GM18502 (cell line): ENCODE results near the gene ARAP1.
A peak's percentile ranks its signal among the peaks of the same experiment; 100 is the strongest.

ENCODE experiments used
- ATAC-seq: cut with Tn5 transposase; IDR thresholded peaks from one replicate; pipeline ENCODE4 v1.9.1; 2021; ENCODE audit warnings: mild to moderate bottlenecking; ENCODE audit not compliant: unreplicated experiment, poor library complexity

Gene ARAP1

DNA sequence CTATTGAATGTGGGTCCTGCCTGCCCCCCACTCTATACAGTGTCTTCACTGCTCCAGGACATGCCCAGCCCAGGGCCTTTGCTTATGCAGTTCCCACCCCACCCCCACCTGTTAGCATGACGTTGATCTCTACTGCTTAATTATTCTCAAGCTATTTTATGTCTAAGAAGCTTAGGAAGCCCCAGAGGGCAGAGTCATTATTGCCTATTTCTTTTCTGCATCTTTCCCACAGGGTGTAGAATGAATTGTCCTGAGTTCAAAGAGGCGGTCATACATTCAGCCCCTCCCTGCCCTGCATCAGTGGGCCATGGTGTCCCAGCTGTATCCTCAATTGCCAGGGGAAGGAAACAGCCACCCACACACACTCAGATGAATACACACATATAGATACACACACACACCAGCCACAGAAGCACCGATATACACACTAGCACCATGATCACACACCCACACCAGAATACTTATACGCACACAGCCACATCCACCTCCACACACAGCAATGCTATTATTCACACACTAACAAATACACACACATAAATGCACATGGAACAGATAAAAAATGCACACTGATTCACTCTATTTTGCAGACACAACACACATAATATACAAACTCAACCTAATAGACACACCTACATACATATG, 79.5 kb downstream of the ARAP1 start:
- no peak for ATAC-seq

DNA sequence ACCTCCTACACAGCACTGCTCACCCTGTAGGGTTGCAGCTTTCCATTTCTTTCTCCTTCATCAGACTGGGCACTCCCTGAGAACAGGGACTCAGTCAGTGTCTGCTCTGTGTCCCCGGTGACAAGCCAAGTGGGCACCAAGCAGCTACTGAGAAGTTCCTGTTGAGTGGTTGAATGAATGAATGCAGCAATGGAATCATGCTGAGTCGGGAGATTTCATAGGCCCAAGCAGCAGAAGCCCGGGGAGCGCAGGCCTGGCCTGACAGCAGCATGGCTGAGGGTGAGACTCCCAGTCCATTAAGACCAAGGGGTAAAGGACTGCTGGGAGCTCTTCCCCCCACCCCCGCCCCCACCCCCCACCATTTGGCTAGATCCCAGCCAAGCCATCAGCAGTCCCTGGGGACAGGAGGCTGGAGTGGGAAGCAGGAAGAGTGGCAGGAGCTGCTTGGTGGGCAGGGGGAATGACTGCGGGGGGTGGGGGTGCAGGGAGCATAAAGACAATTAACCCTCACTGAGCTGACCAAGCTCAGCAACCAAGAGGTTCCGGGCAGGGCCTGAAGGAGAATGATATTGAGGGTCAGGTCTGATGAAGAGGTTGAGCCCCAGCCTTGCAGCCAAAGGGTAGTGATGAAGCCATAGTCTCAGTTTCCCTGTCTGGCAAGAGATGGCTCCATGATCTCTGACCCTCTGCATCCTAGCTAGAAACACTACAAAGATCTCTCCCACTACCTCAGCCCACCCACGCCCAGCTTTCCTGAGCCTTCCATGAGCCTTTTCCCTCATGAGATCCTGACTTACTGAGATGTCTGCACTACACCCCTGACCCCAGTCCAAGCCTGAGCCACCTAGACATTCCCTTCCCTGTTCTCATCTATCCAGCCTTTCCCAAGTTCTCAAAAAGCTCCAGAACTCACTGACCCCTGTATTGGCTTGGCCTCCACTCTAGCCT, 80.8 kb downstream of the ARAP1 start:
- ATAC-seq, result no peak

DNA sequence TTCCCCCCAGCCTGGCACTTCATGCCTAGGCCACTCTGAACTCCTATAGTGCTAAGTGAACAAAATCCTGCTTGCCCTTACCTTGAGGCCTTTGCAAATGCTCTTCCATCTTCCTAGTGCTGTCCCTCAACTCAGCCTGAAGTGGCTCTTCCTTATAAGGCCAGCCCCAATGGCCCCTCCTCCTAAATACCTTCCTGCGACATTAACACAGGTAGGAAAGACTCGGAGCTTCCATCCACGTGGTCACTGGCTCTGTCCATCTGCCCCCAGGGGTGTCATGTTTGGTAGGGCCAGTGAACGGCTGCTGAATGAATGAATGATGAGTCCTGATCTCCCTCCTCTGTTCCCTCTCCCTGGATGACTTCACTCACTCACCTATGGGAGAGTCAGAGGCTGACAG, 82.2 kb downstream of the ARAP1 start:
- ATAC-seq, result no peak

DNA sequence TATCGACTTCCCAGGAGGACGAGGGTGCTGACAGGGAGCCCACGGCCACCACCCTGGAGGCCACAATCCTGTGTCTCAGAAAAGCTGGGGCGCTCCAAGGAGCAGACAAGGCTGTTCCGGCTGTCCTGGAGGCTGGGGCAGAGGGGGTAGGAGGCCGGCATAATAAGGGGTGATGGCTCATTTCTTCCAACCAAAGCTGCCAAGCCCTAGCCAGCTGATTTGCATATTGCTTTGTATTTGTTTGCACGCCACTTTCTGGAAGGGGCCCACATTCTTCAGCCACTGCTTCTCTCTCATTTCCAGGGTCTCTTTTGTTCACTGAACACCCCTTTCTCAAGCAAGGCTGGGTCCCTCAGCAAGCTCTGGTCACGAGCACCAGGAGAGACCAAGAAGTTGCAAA, 82.7 kb downstream of the ARAP1 start:
- no peak for ATAC-seq

DNA sequence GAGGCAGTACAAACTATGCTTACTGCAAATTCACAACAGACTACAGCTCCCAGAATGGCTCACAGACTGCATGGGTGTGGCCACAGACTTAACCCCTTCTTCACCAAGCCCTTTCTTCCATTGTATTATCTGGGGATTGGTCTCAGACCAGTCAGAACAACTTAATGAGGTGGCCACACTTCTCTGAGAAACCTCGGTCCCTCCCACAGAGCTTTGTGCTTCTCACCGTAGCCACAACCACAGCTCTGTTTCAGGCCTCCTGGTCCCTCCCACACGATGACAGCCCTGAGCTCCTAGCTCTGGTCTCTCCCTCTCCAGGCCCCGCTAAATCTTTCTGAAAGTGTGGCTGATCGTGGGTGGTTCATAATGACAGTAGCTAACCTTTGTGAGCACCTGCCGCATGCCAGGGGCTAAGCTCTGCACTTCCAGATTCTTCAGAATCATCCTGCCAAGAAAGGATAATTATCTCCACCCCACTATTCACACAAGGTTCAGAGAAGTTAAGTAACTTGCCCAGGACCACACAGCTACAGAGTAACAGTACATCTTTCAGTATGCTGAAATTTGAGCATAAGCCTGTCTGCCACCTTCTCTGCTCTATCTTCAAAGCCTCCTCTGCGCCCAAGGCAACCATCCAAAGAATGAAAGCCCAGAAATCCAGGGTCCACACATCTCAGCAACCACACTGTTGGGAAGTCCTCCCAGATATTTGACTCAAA, 83.4 kb downstream of the ARAP1 start:
- ATAC-seq, result peak; percentile 64

DNA sequence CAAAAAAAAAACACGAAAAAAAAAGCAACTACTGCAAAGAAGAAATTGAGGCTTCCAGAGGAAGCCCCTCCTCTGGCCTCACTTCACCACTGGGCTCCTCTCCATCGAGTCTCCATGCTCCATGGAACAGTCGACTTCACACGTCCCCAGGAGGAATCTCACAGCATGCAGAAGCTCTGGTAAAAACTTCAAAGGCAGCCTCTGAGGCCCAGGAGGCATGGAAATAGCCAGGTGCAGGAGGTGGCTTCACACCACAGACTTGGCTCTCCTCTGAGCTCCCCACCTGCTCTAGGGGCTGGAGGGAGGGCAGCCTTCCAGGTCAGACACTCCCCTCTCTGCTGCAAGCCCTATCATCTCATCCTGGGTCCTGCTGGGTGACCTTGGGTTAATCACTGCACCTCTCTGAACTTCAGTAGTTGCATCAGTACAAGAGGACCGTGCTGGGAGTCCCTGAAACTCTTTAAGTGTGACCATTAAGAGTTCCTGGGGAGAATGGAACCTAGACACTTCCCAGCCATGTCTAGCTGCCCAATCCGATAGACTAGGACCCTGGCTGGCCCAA, 86.2 kb downstream of the ARAP1 start:
- no peak for ATAC-seq

DNA sequence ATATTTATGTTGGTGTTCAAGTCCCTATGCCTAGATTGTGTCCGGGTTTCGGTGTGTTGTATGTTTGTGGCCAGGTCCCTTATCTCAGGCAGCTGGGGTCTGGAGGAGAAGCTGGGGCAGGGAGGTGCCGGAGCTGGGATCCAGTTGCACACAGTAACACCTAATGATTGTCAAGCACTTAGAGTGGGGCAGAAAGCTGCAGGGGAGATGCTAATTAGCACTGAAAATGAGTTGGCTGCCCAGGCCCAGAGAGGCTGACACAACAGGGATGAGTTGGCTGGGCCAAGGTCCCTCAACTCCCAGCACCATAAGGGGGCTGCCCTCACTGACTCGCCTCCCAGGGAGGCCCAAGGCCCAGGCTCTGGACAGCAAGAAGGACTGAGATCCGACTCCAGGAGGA, 90.2 kb downstream of the ARAP1 start:
- no peak for ATAC-seq

DNA sequence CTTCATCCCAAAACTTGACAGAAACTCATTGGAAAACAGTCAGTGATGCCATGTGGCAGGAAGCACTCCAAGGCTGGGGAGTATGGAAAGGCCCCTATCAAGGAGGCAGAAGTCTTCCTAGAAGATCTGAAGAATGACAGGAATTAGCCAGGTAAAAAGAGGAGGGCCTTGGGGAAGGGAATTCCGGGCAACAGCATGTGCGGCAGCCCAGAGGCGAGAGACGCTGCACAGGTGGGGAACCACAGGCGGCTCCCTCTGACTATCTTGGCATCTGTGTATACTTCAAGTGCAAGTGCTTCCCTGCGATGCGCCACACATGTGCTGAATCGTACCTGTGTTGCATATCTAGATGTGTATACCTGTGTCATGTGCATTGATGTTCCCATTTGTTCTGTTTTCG, 90.7 kb downstream of the ARAP1 start:
- ATAC-seq, result no peak

DNA sequence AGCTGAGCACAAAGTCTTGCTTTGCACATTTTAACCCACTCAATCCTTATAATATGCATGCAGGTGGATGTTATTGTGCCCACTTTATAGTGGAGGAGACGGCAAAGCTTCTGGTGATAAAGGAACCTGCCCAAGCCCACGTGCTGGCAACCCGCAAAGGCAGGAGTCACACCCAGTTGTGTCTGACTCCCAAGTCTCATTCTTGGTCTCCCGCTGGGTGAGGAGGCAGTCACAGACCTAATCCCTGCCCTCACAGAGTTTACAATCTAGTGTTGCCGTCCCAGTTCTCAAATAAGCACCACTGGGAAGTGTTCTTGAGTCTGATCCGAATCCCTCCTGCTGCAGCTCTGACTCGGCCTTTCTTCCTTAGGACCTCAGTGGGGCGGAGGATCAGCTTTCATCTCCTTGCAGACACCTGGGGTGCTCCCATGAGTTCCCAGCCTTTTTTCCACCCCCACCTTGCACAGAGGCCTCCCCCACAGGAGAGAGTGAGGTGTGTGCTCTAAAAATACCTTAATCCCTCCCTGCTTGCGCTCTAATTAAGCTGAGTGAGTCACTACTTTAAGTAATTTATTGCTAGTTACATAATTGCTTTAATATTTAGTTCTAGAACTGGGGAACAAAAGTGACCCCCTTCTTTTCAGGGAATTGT, 93.1 kb downstream of the ARAP1 start:
- ATAC-seq, result no peak

DNA sequence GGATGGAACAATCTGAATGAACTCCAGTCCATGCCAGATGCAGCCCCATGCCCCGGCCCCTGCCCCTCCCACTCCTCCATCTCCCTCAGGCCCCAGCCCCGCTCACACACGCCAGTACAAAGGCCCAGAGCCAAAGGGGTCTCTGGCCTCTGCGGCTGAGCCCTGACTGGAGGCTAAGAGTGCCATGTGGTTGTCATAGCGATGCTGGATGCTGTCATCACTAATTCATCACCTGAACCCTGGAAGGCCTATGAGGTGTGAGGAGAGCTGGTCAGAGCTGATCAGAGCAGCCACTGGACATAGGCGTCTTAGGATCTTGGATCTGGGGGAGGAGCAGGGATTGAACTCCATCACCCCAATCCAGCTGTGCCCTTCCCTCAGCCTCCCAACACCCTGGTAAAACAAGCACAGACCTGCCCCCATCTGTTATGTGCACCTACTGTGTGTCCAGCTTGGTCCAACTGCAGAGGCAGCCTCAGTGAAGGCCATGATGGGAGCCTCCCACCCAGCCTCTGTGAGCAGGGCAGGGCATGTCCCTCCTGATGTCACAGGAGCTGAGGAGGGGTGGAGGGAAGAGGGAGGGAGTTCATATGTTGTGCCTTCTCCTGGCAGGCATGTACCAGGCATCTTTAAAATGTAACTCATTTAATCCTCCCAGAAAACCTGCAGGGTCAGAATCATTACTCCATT, 94.7 kb downstream of the ARAP1 start:
- no peak for ATAC-seq

DNA sequence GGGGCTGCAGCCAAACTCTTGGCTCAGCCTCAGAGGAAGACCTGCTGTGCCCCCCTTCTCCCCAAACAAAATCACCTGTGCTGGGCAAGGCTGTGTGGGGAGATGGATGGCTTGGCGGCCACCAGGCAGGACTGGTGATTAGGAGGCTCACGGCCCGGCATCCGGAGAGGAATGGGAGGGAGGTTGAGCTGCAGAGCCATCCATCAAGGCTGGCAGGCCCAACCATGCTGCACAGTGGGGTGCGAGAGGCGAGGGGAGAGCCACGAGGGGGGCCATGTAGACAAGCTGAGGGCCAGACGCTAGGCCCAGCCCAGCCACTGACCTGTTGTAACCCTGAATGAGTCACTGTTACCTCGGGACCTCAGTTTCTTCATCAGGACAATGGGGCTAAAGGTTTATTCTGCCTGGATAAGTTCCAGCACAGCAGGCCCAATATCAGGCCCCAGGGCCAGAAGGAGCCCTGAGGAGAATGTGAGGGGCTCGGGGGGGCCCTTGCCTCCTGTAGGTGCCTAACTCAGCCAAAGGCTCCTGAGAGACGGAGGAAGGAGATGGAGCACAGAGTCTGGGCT, 96.2 kb downstream of the ARAP1 start:
- ATAC-seq, result no peak

DNA sequence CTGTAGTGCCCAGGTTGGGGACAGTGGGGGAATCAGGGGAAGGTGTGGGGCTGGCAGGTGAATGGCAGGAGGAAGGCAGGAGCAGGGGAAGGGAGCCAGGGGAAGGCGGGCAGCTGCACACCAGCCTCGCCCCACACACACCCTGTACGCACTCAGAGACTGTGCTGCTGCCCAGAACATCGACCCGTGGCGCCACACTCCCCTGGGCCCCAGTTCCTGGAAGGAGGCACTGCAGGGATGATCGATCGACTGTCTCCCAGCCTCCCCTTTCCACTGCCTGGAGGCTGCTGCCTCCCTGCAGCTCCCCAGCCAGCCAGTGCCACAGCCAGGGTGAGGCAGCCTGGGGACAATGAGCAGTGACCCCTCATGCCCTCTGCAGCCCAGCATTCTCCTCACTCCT, 97.2 kb downstream of the ARAP1 start:
- no peak for ATAC-seq

DNA sequence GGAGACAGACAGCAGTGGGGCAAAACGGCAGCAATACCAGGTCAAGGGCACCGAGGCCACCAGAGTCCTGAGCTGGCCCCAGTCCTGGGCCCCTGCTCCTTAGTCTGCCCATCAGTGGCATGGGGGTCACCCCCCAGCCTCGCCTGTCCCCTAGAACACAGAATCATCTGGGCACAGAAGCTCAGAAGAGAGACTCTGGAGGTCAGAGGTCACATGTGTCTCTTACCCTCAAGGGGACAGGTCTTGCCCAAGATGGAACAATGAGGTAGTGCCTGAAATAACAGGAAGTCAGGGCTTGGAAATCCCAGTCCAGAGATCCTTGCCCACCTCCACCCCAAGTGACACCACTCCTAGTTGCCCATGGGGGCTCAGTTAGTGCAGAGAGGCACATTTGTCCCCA, 98.6 kb downstream of the ARAP1 start:
- no peak for ATAC-seq

DNA sequence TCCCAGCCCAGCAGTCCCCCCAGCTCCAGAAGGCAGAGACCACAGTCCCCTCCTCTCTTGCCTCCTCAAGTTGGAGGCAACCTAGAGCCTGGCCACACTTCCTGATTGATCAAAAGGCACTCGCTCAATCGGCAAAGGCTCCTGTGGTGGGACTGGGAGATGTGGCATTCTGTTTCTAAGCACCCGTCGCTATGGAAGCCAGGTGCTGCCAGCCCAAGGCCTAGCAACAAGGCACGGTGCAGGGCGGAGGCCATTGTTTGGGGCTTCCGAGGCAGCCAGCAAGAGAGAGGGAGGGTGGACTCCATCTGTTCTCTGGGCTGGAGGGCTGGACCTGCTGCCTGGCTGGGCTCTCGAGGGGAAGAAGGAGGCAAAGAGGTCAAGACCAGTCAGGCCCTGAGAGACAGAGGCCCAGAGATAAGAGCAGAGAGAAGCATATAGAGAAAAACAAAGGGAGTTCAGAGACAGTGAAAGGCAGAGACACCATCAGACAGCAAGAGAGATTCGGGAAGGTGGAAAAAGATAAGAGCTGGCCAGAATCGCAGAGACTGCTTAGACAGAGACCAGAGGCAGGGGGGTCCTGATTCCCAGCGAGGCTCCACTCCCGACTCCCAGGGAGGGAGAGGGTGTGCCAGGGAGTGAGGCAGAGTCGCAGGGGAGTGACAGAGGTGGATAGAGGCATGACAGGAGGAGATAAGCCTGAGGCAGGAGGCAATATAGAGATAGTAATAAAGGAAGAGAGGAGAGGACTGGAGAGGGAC, 99.2 kb downstream of the ARAP1 start:
- ATAC-seq, result no peak

DNA sequence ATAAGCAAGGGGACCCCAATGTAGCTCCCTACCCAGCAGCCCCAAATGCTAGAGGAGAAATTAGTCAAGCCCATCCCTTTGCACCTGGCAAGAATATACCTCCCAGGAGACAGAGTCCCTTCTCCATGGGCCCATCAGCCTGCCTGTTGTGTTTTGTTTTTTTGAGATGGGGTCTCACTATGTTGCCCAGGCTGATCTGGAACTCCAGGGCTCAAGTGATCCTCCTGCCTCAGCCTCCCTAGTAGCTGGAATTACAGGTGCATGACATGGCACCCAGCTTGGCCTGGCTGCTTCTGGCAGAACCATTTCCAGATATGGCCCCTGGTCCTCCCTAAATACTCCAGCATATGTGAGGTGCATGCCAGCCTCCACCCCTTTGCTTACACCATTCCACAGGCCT, 100.1 kb downstream of the ARAP1 start:
- ATAC-seq, result no peak

DNA sequence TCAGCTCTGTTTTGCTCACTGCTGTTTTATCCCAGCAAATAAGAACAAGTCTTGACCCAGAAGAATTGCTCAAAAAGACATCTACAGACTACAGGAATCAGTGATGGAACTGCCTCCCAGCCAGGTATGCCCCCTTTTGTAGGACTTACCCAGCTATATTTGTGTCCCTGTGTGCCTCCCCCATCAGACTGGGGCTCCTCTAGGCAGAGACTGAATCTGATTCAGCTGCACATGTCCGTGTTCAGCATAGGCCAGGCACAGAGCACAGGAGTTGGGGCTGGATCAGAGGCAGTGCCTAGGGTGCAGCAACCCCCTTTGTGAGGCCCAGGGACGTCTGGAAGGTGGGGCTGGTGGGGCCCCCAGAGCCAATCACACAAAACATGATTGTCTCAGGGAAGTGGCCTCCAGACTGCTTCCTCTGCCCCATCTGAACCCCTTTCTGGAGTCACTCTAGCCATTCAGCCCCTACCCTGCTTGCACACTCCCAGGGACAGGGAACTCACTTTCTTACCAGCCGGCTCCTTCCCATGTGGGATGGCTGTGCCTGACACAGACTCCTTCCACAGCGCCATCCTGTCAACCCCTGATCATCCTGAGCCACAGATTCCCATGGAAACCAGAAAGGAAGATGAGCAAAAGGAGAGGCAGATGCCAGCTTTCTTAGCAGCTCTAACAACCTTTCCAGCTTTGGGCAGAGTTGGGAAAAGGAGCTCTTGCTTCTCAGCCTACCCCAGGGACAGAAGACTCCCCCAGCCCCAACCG, 102.8 kb downstream of the ARAP1 start:
- no peak for ATAC-seq

DNA sequence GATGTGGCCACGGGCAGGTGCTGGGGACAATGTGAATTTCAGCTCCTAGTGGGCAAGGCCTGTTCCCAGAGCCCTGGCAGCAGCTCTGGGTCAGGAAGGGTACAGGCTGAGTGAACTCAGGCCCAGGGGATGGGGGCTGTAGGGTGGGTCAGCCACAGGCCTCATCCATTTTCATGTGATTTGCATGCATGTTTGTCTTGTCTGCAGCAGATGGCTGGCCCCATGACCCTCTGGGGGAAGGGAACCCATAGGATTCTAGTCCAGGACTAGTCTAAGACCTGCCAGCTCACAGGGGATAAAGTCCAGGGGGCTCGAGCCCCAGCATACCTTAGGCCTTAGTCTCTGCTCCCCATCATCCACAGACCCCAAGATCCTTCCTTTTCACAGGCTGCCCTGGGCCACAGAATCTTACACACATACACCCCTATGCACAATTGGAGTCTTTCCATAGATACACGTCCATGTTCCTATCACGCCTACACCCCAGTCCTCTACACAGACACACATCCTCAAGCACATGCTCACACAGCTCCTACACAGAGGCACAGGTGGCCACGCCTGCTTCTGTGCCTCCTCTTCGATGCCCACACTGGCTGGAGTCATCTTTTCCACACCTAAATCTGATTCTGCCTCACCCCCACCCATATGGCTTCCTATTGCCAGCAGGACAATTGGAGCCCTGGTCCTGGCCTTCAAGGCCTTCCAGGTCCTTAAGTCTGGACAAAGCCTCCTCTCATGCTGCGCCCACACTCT, 103.6 kb downstream of the ARAP1 start:
- no peak for ATAC-seq
